Iris pigment epithelial cell (primary cell): ENCODE data around the gene MAN1A1.

Experiments
- DNase-seq: peaks from one replicate; pipeline ENCODE4 v3.0.0-alpha.2; 2011; ENCODE audit warnings: low read depth

Gene MAN1A1

GRCh38 chr6:119234457-119234856 is 115.1 kb downstream of the MAN1A1 start:
- no peak for DNase-seq

GRCh38 chr6:119233312-119233984 is 116.1 kb downstream of the MAN1A1 start:
- no peak for DNase-seq

GRCh38 chr6:119231394-119231793 is 118.2 kb downstream of the MAN1A1 start:
- no peak for DNase-seq

GRCh38 chr6:119230160-119230559 is 119.4 kb downstream of the MAN1A1 start:
- no peak for DNase-seq

- DNase-seq, result no peak
These were observed 122.2 kb downstream of the MAN1A1 start for GRCh38 chr6:119227377-119227776.

GRCh38 chr6:119226089-119226488 is 123.5 kb downstream of the MAN1A1 start:
- DNase-seq, result no peak

GRCh38 chr6:119224095-119224701 is 125.4 kb downstream of the MAN1A1 start:
- no peak for DNase-seq

- no peak for DNase-seq
These were observed 129.1 kb downstream of the MAN1A1 start for GRCh38 chr6:119220452-119220851.

- no peak for DNase-seq
These were observed 131.0 kb downstream of the MAN1A1 start for GRCh38 chr6:119218548-119218947.

GRCh38 chr6:119215885-119216590 is 133.5 kb downstream of the MAN1A1 start:
- DNase-seq, result no peak

- peak; percentile 4 for DNase-seq
These were observed 134.3 kb downstream of the MAN1A1 start for GRCh38 chr6:119215309-119215708.

GRCh38 chr6:119210596-119210995 is 139.0 kb downstream of the MAN1A1 start:
- DNase-seq, result no peak

GRCh38 chr6:119209452-119210205 is 139.9 kb downstream of the MAN1A1 start:
- no peak for DNase-seq

- DNase-seq, result peak; percentile 53
These were observed 141.4 kb downstream of the MAN1A1 start for GRCh38 chr6:119207971-119208725.

GRCh38 chr6:119207327-119207726 is 142.2 kb downstream of the MAN1A1 start:
- DNase-seq, result no peak

GRCh38 chr6:119205911-119206618 is 143.5 kb downstream of the MAN1A1 start:
- DNase-seq, result no peak

- DNase-seq, result no peak
These were observed 144.8 kb downstream of the MAN1A1 start for GRCh38 chr6:119204719-119205118.

- no peak for DNase-seq
These were observed 148.1 kb downstream of the MAN1A1 start for GRCh38 chr6:119201480-119201879.

GRCh38 chr6:119200512-119201175 is 148.9 kb downstream of the MAN1A1 start:
- DNase-seq, result no peak

- DNase-seq, result no peak
These were observed 152.3 kb downstream of the MAN1A1 start for GRCh38 chr6:119197271-119197670.

- no peak for DNase-seq
These were observed 152.8 kb downstream of the MAN1A1 start for GRCh38 chr6:119196715-119197114.
